T1000 (cell line): ENCODE results near the gene FAM240B.

Experiments used
- DNase-seq: peaks from one replicate; lab custom pipeline; 2025; ENCODE audit warnings: mixed read lengths; lab: John Stamatoyannopoulos, UW

The FAM240B gene

GRCh38 chr9:38720083-38720745 is at the start of gene FAM240B:
Gene FAM240B (minus strand): TSS chr9:38720133. CDS start chr9:38703999, 16,134 bp downstream.
- DNase-seq: no peak

GRCh38 chr9:38768351-38768761 is 48.4 kb upstream of the FAM240B start:
- DNase-seq: no peak

- no peak for DNase-seq
Observed at GRCh38 chr9:38765101-38765500, 45.2 kb upstream of the FAM240B start.

GRCh38 chr9:38761999-38762398 is 42.1 kb upstream of the FAM240B start:
- no peak for DNase-seq

- no peak for DNase-seq
Observed at GRCh38 chr9:38761339-38761738, 41.4 kb upstream of the FAM240B start.

- no peak for DNase-seq
Observed at GRCh38 chr9:38756702-38757101, 36.8 kb upstream of the FAM240B start.

GRCh38 chr9:38747941-38748340 is 28.0 kb upstream of the FAM240B start:
- no peak for DNase-seq

GRCh38 chr9:38747067-38747466 is 27.1 kb upstream of the FAM240B start:
- no peak for DNase-seq

- DNase-seq: no peak
Observed at GRCh38 chr9:38746303-38746702, 26.4 kb upstream of the FAM240B start.

GRCh38 chr9:38744484-38744883 is 24.6 kb upstream of the FAM240B start:
- no peak for DNase-seq

- DNase-seq: no peak
Observed at GRCh38 chr9:38737246-38737645, 17.3 kb upstream of the FAM240B start.

- DNase-seq: no peak
Observed at GRCh38 chr9:38734831-38735230, 14.9 kb upstream of the FAM240B start.

- DNase-seq: no peak
Observed at GRCh38 chr9:38733503-38733902, 13.6 kb upstream of the FAM240B start.

- DNase-seq: no peak
Observed at GRCh38 chr9:38732885-38733284, 13.0 kb upstream of the FAM240B start.

GRCh38 chr9:38727497-38728001 is 7.6 kb upstream of the FAM240B start:
- DNase-seq: no peak

GRCh38 chr9:38724754-38725153 is 4.8 kb upstream of the FAM240B start:
- DNase-seq: no peak

GRCh38 chr9:38718148-38718547 is 1.8 kb downstream of the FAM240B start:
- no peak for DNase-seq

- no peak for DNase-seq
Observed at GRCh38 chr9:38715684-38716083, 4.2 kb downstream of the FAM240B start.

GRCh38 chr9:38713426-38713825 is 6.5 kb downstream of the FAM240B start:
- DNase-seq: no peak

- no peak for DNase-seq
Observed at GRCh38 chr9:38708759-38709158, 11.2 kb downstream of the FAM240B start.

GRCh38 chr9:38707885-38708637 is 11.9 kb downstream of the FAM240B start:
- no peak for DNase-seq

GRCh38 chr9:38706493-38706892 is 13.4 kb downstream of the FAM240B start:
- no peak for DNase-seq

GRCh38 chr9:38705917-38706316 is 14.0 kb downstream of the FAM240B start:
- DNase-seq: no peak
